SK-N-SH treated with all-trans-retinoic acid at 6 μM for 48 hours (cell line): ENCODE measurements around the gene STARD10.

Experiments used
- ATAC-seq: fragments of 200-7000 bp; cut with Tn5 transposase; 3 replicates; pipeline ENCODE4 v1.9.1; 2020; ENCODE audit warnings: mild to moderate bottlenecking, moderate library complexity
- ARNTL ChIP-seq: fragments of 450-650 bp; formaldehyde crosslinking; IDR thresholded peaks from 2 replicates; pipeline ENCODE4 v1.5.0; 2020; ENCODE audit warnings: low read depth, mild to moderate bottlenecking, moderate library complexity, borderline replicate concordance
- BACH2 ChIP-seq: fragments of 250-450 bp; sonication (Bioruptor Pico); IDR thresholded peaks from 2 replicates; pipeline ENCODE4 v1.9.0; 2021; ENCODE audit warnings: mild to moderate bottlenecking, borderline replicate concordance
- CSDC2 ChIP-seq: fragments of 250-450 bp; sonication (Bioruptor Pico); IDR thresholded peaks from 2 replicates; pipeline ENCODE4 v1.5.0; 2020; ENCODE audit warnings: mild to moderate bottlenecking, moderate library complexity
- ESRRG ChIP-seq: fragments of 250-450 bp; sonication (Bioruptor Pico); IDR thresholded peaks from 2 replicates; pipeline ENCODE4 v1.6.1; 2021; ENCODE audit warnings: mild to moderate bottlenecking
- GLIS3 ChIP-seq: fragments of 250-450 bp; sonication (Bioruptor Pico); IDR thresholded peaks from 2 replicates; pipeline ENCODE4 v1.5.0; 2020; ENCODE audit warnings: mild to moderate bottlenecking, moderate library complexity
- ISL1 ChIP-seq: fragments of 250-450 bp; sonication (Bioruptor Pico); IDR thresholded peaks from 2 replicates; pipeline ENCODE4 v2.1.2; 2022; ENCODE audit warnings: mild to moderate bottlenecking, moderate library complexity
- OSR1 ChIP-seq: fragments of 250-450 bp; sonication (Bioruptor Pico); IDR thresholded peaks from 2 replicates; pipeline ENCODE4 v1.8.0; 2022; ENCODE audit warnings: moderate library complexity, mild to moderate bottlenecking, inconsistent platforms
- PPARA ChIP-seq: fragments of 250-450 bp; sonication (Bioruptor Pico); IDR thresholded peaks from 2 replicates; pipeline ENCODE4 v1.5.0; 2020; ENCODE audit warnings: mild to moderate bottlenecking, borderline replicate concordance
- RARB ChIP-seq: fragments of 250-450 bp; sonication (Bioruptor Pico); IDR thresholded peaks from 2 replicates; pipeline ENCODE4 v1.8.0; 2021; ENCODE audit warnings: mild to moderate bottlenecking, moderate library complexity
- SNAI2 ChIP-seq: fragments of 250-450 bp; sonication (Bioruptor Pico); IDR thresholded peaks from 2 replicates; pipeline ENCODE4 v1.5.0; 2020; ENCODE audit warnings: mild to moderate bottlenecking, moderate library complexity
- TCF4 ChIP-seq: fragments of 250-450 bp; sonication (Bioruptor Pico); IDR thresholded peaks from 2 replicates; pipeline ENCODE4 v1.8.0; 2021; ENCODE audit warnings: mild to moderate bottlenecking, moderate library complexity, borderline replicate concordance
- TOX ChIP-seq: fragments of 250-450 bp; sonication (Bioruptor Pico); IDR thresholded peaks from 2 replicates; pipeline ENCODE4 v1.8.0; 2021; ENCODE audit warnings: mild to moderate bottlenecking, moderate library complexity, borderline replicate concordance
- TSHZ2 ChIP-seq: fragments of 250-450 bp; sonication (Bioruptor Pico); IDR thresholded peaks from 2 replicates; pipeline ENCODE4 v1.5.0; 2020; ENCODE audit warnings: mild to moderate bottlenecking, moderate library complexity
- ZC3H10 ChIP-seq: fragments of 250-450 bp; sonication (Bioruptor Pico); IDR thresholded peaks from 2 replicates; pipeline ENCODE4 v1.5.1; 2021; ENCODE audit warnings: mild to moderate bottlenecking, moderate library complexity
- ZFP3 ChIP-seq: fragments of 250-450 bp; sonication (Bioruptor Pico); IDR thresholded peaks from 2 replicates; pipeline ENCODE4 v1.5.0; 2020; ENCODE audit warnings: mild to moderate bottlenecking, moderate library complexity
- ZFP30 ChIP-seq: fragments of 450-650 bp; formaldehyde crosslinking; IDR thresholded peaks from 2 replicates; pipeline ENCODE4 v1.5.0; 2022; ENCODE audit warnings: mild to moderate bottlenecking, moderate library complexity
- ZNF565 ChIP-seq: fragments of 450-650 bp; formaldehyde crosslinking; conservative IDR thresholded peaks from 2 replicates; pipeline ENCODE4 v1.5.0; 2020; ENCODE audit warnings: low read depth, mild to moderate bottlenecking, moderate library complexity
- ZNF70 ChIP-seq: fragments of 450-650 bp; formaldehyde crosslinking; IDR thresholded peaks from 2 replicates; pipeline ENCODE4 v1.5.0; 2020; ENCODE audit warnings: mild to moderate bottlenecking, moderate library complexity
- ZNF8 ChIP-seq: fragments of 450-650 bp; formaldehyde crosslinking; IDR thresholded peaks from 2 replicates; pipeline ENCODE4 v1.5.0; 2020; ENCODE audit warnings: mild to moderate bottlenecking, moderate library complexity
- TF ChIP-seq, protein P1 (sequence below): fragments of 250-450 bp; sonication (Bioruptor Pico); IDR thresholded peaks from 2 replicates; pipeline ENCODE4 v1.8.0; 2020; ENCODE audit warnings: mild to moderate bottlenecking, moderate library complexity, borderline replicate concordance
- TF ChIP-seq, protein P2 (sequence below): fragments of 250-450 bp; sonication (Bioruptor Pico); IDR thresholded peaks from 2 replicates; pipeline ENCODE4 v1.5.1; 2020; ENCODE audit warnings: low read depth, mild to moderate bottlenecking, moderate library complexity
- TF ChIP-seq, protein P3 (sequence below): fragments of 250-450 bp; sonication (Bioruptor Pico); IDR thresholded peaks from 2 replicates; pipeline ENCODE4 v1.8.0; 2021; ENCODE audit warnings: low read depth, mild to moderate bottlenecking, moderate library complexity, borderline replicate concordance
- TF ChIP-seq, protein P4 (sequence below): fragments of 250-450 bp; sonication (Bioruptor Pico); IDR thresholded peaks from 2 replicates; pipeline ENCODE4 v1.5.1; 2021; ENCODE audit warnings: mild to moderate bottlenecking, moderate library complexity

The STARD10 gene

DNA sequence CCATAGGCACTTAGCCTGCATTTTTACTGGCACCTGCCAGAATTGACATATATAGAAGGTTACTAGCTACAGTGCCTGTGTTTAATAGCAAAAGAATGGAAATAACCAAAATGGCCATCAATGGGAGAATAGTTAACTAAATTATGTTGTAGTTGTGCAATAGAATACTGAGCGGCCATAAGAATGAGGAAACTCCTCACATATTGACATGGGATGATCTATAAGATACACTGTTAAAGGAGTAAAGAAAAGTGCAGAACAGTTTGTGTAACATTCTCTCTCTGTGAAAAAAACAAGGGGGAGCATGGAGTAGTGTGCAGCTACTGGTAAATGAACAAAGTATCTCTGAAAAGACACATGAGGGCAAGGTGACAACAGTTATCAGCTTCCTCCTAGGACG is 63.1 kb downstream of the STARD10 start:
- no peak for TF ChIP-seq TCF4
- no peak for TF ChIP-seq TOX (CRISPR knock-in tag)
- TF ChIP-seq ESRRG (CRISPR knock-in tag), result no peak
- TF ChIP-seq ARNTL (CRISPR knock-in tag), result no peak
- no peak for TF ChIP-seq TSHZ2 (CRISPR knock-in tag)
- no peak for TF ChIP-seq ZFP3 (CRISPR knock-in tag)
- no peak for TF ChIP-seq ZFP30 (CRISPR knock-in tag)
- no peak for TF ChIP-seq ZNF8
- no peak for TF ChIP-seq ZC3H10 (CRISPR knock-in tag)
- TF ChIP-seq PPARA, result no peak
- no peak for TF ChIP-seq RARB (CRISPR knock-in tag)
- TF ChIP-seq, protein P1, sequence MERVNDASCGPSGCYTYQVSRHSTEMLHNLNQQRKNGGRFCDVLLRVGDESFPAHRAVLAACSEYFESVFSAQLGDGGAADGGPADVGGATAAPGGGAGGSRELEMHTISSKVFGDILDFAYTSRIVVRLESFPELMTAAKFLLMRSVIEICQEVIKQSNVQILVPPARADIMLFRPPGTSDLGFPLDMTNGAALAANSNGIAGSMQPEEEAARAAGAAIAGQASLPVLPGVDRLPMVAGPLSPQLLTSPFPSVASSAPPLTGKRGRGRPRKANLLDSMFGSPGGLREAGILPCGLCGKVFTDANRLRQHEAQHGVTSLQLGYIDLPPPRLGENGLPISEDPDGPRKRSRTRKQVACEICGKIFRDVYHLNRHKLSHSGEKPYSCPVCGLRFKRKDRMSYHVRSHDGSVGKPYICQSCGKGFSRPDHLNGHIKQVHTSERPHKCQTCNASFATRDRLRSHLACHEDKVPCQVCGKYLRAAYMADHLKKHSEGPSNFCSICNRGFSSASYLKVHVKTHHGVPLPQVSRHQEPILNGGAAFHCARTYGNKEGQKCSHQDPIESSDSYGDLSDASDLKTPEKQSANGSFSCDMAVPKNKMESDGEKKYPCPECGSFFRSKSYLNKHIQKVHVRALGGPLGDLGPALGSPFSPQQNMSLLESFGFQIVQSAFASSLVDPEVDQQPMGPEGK (CRISPR knock-in tag), result no peak
- TF ChIP-seq ISL1 (CRISPR knock-in tag), result no peak
- TF ChIP-seq, protein P2, sequence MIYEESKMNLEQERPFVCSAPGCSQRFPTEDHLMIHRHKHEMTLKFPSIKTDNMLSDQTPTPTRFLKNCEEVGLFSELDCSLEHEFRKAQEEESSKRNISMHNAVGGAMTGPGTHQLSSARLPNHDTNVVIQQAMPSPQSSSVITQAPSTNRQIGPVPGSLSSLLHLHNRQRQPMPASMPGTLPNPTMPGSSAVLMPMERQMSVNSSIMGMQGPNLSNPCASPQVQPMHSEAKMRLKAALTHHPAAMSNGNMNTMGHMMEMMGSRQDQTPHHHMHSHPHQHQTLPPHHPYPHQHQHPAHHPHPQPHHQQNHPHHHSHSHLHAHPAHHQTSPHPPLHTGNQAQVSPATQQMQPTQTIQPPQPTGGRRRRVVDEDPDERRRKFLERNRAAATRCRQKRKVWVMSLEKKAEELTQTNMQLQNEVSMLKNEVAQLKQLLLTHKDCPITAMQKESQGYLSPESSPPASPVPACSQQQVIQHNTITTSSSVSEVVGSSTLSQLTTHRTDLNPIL (CRISPR knock-in tag), result no peak
- TF ChIP-seq CSDC2 (CRISPR knock-in tag), result no peak
- TF ChIP-seq OSR1 (CRISPR knock-in tag), result no peak
- TF ChIP-seq GLIS3 (CRISPR knock-in tag), result no peak
- no peak for TF ChIP-seq ZNF70 (CRISPR knock-in tag)
- TF ChIP-seq, protein P3, sequence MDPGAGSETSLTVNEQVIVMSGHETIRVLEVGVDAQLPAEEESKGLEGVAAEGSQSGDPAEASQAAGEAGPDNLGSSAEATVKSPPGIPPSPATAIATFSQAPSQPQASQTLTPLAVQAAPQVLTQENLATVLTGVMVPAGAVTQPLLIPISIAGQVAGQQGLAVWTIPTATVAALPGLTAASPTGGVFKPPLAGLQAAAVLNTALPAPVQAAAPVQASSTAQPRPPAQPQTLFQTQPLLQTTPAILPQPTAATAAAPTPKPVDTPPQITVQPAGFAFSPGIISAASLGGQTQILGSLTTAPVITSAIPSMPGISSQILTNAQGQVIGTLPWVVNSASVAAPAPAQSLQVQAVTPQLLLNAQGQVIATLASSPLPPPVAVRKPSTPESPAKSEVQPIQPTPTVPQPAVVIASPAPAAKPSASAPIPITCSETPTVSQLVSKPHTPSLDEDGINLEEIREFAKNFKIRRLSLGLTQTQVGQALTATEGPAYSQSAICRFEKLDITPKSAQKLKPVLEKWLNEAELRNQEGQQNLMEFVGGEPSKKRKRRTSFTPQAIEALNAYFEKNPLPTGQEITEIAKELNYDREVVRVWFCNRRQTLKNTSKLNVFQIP (CRISPR knock-in tag), result no peak
- no peak for TF ChIP-seq ZNF565 (CRISPR knock-in tag)
- ATAC-seq, result no peak

GRCh38 chr11:72730243-72730642 is 63.6 kb downstream of the STARD10 start:
- TF ChIP-seq TCF4, result no peak
- TF ChIP-seq ZC3H10 (CRISPR knock-in tag), result no peak
- no peak for TF ChIP-seq TOX (CRISPR knock-in tag)
- no peak for TF ChIP-seq BACH2 (CRISPR knock-in tag)
- TF ChIP-seq, protein P2 (CRISPR knock-in tag), result no peak
- TF ChIP-seq, protein P4, sequence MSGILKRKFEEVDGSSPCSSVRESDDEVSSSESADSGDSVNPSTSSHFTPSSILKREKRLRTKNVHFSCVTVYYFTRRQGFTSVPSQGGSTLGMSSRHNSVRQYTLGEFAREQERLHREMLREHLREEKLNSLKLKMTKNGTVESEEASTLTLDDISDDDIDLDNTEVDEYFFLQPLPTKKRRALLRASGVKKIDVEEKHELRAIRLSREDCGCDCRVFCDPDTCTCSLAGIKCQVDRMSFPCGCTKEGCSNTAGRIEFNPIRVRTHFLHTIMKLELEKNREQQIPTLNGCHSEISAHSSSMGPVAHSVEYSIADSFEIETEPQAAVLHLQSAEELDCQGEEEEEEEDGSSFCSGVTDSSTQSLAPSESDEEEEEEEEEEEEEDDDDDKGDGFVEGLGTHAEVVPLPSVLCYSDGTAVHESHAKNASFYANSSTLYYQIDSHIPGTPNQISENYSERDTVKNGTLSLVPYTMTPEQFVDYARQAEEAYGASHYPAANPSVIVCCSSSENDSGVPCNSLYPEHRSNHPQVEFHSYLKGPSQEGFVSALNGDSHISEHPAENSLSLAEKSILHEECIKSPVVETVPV (CRISPR knock-in tag), result no peak
- TF ChIP-seq ZNF8, result no peak
- no peak for TF ChIP-seq TSHZ2 (CRISPR knock-in tag)
- no peak for TF ChIP-seq GLIS3 (CRISPR knock-in tag)
- TF ChIP-seq PPARA, result no peak
- TF ChIP-seq ZNF565 (CRISPR knock-in tag), result no peak
- no peak for TF ChIP-seq SNAI2 (CRISPR knock-in tag)
- no peak for TF ChIP-seq ZNF70 (CRISPR knock-in tag)
- no peak for TF ChIP-seq ZFP30 (CRISPR knock-in tag)
- TF ChIP-seq ESRRG (CRISPR knock-in tag), result no peak
- no peak for TF ChIP-seq OSR1 (CRISPR knock-in tag)
- TF ChIP-seq, protein P3 (CRISPR knock-in tag), result no peak
- no peak for TF ChIP-seq ZFP3 (CRISPR knock-in tag)
- ATAC-seq, result no peak
